Measurements from ENCODE around the gene NTN1.

DNA sequence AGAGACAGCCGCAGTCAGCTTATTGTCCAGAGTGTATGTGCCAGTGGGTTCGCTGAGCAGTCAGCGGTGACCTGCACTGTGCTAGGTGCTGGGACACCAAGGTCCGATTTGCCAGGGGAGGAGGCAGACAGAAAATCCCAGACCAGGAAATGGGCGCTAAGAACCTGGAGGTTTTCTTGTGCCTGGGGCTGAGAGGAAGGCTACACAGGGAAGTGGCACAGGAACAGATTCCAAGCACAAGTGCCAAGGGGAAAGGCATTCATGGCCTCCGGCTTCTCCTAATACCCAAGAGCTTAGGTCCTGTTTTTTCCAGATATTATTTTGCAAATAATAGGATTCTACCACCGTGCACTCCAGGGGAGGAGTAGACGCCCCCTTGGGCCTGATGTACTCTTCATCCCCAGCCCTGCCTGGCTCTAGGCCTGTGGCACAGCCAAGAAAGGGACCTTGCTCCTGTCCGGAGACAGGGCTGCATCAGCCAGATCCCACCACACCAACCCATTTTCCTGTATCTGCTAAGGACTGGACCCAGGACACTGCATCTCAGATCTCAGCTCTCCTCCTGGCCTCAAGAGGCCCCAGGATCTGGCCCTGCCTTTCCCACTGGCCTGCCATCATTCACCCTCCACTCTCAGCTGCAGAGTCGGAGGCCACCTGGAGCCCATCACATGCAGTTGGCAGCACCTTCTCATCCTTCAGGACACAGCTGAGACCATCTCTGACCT lies 187.2 kb downstream of the NTN1 start:
- TF ChIP-seq, protein P1, sequence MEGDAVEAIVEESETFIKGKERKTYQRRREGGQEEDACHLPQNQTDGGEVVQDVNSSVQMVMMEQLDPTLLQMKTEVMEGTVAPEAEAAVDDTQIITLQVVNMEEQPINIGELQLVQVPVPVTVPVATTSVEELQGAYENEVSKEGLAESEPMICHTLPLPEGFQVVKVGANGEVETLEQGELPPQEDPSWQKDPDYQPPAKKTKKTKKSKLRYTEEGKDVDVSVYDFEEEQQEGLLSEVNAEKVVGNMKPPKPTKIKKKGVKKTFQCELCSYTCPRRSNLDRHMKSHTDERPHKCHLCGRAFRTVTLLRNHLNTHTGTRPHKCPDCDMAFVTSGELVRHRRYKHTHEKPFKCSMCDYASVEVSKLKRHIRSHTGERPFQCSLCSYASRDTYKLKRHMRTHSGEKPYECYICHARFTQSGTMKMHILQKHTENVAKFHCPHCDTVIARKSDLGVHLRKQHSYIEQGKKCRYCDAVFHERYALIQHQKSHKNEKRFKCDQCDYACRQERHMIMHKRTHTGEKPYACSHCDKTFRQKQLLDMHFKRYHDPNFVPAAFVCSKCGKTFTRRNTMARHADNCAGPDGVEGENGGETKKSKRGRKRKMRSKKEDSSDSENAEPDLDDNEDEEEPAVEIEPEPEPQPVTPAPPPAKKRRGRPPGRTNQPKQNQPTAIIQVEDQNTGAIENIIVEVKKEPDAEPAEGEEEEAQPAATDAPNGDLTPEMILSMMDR (conservative IDR thresholded peaks at IDR 0.05; ENCODE audit: low read depth, low read length) = no peak
- no peak for TF ChIP-seq MAZ (IDR thresholded peaks at IDR 0.05; ENCODE audit: borderline replicate concordance, low read depth, low read length)
- TF ChIP-seq, protein P2, sequence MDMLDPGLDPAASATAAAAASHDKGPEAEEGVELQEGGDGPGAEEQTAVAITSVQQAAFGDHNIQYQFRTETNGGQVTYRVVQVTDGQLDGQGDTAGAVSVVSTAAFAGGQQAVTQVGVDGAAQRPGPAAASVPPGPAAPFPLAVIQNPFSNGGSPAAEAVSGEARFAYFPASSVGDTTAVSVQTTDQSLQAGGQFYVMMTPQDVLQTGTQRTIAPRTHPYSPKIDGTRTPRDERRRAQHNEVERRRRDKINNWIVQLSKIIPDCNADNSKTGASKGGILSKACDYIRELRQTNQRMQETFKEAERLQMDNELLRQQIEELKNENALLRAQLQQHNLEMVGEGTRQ (IDR thresholded peaks at IDR 0.05; ENCODE audit: low read depth, low read length) = no peak
- no peak for TF ChIP-seq MAFK (IDR thresholded peaks at IDR 0.05; ENCODE audit: low read depth, low read length)
